ENCODE data around the gene TMEM213.

TMEM213 gene

GRCh38 chr7:138866353-138866752 lies 68.6 kb downstream of the TMEM213 start:
- TF ChIP-seq, protein P1, sequence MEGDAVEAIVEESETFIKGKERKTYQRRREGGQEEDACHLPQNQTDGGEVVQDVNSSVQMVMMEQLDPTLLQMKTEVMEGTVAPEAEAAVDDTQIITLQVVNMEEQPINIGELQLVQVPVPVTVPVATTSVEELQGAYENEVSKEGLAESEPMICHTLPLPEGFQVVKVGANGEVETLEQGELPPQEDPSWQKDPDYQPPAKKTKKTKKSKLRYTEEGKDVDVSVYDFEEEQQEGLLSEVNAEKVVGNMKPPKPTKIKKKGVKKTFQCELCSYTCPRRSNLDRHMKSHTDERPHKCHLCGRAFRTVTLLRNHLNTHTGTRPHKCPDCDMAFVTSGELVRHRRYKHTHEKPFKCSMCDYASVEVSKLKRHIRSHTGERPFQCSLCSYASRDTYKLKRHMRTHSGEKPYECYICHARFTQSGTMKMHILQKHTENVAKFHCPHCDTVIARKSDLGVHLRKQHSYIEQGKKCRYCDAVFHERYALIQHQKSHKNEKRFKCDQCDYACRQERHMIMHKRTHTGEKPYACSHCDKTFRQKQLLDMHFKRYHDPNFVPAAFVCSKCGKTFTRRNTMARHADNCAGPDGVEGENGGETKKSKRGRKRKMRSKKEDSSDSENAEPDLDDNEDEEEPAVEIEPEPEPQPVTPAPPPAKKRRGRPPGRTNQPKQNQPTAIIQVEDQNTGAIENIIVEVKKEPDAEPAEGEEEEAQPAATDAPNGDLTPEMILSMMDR (IDR thresholded peaks at IDR 0.05; ENCODE audit: low read depth, low read length, missing control alignments) = no peak
- no peak for DNase-seq (ENCODE audit: low read depth)
- no peak overlapping the region for H3K4me3 ChIP-seq (ENCODE audit: low read depth, low read length)
- in situ Hi-C loops (cut with HindIII; ENCODE audit: low sequenced_read_pairs) = no loop called here

GRCh38 chr7:138867744-138868143 lies 70.0 kb downstream of the TMEM213 start:
- no peak for DNase-seq (ENCODE audit: low read depth)
- in situ Hi-C loops (cut with HindIII; ENCODE audit: low sequenced_read_pairs) = no loop called here

DNA sequence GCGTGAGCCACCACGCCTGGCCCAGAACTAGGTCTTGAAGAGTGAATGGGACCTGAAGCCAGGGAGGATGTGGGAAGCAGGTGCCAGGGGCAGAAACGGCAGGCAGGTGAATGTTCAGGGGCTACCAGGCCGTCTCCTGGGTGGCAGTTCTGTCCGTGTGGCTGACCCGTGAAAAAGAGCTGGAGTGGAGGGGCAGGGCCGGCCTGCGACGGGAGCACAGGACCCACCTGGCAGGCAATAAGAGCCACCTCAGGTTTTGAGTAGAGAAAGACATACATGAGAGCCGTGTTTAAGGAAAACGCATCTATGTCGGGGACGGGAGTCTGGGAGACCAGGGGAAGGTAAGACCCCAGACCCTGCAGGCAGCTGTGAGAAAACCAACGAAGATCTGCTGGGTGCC lies 70.9 kb downstream of the TMEM213 start:
- TF ChIP-seq, protein P1 (IDR thresholded peaks at IDR 0.05; ENCODE audit: low read depth, low read length, missing control alignments) = no peak
- in situ Hi-C loops (cut with HindIII; ENCODE audit: low sequenced_read_pairs) = no loop called here
- H3K4me3 ChIP-seq (ENCODE audit: low read depth, low read length) = no peak overlapping the region
- no peak for DNase-seq (ENCODE audit: low read depth)

More at GRCh38 chr7:138867744-138868143, 70.0 kb downstream of the TMEM213 start:
- H3K4me3 ChIP-seq (ENCODE audit: low read depth, low read length) = no peak overlapping the region
- TF ChIP-seq, protein P1 (IDR thresholded peaks at IDR 0.05; ENCODE audit: low read depth, low read length, missing control alignments) = no peak

GRCh38 chr7:138869353-138869752 lies 71.6 kb downstream of the TMEM213 start:
- TF ChIP-seq, protein P1 (IDR thresholded peaks at IDR 0.05; ENCODE audit: low read depth, low read length, missing control alignments) = no peak
- no peak for DNase-seq (ENCODE audit: low read depth)
- in situ Hi-C loops (cut with HindIII; ENCODE audit: low sequenced_read_pairs) = no loop called here

GRCh38 chr7:138871065-138871813 lies 73.4 kb downstream of the TMEM213 start:
- TF ChIP-seq, protein P1 (IDR thresholded peaks at IDR 0.05; ENCODE audit: low read depth, low read length, missing control alignments) = no peak
- no peak overlapping the region for H3K4me3 ChIP-seq (ENCODE audit: low read depth, low read length)
- in situ Hi-C loops (cut with HindIII; ENCODE audit: low sequenced_read_pairs) = no loop called here
- DNase-seq (ENCODE audit: low read depth) = no peak

More at GRCh38 chr7:138869353-138869752, 71.6 kb downstream of the TMEM213 start:
- H3K4me3 ChIP-seq (ENCODE audit: low read depth, low read length) = no peak overlapping the region

DNA sequence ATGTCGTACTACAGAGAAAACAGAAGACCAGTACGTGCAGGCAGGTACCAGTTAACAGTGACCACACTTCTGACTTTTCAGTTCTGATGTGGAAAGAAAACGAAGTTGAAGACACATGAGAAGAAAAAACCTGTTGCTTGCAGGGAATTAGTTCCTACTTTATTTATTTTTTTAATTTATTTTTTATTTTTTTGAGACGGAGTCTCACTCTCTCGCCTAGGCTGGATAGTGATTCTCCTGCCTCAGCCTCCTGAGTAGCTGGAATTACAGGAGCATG lies 74.0 kb downstream of the TMEM213 start:
- in situ Hi-C loops (cut with HindIII; ENCODE audit: low sequenced_read_pairs) = no loop called here
- DNase-seq (ENCODE audit: low read depth) = no peak
- TF ChIP-seq, protein P1 (IDR thresholded peaks at IDR 0.05; ENCODE audit: low read depth, low read length, missing control alignments) = no peak
- H3K4me3 ChIP-seq (ENCODE audit: low read depth, low read length) = no peak overlapping the region

Data from astrocyte of the cerebellum (primary cell).